Measurements from ENCODE around the gene LRRFIP1. TPM values are rescaled to one million over a fixed set of nuclear protein-coding genes. Genes with fewer than 3 reads are reported as not detected.

LRRFIP1 gene
- total and polyA plus RNA-seq, 9 of the 15 experiments (the other 6 are each of a cell fraction or from before 2014, with no cell fraction given) = 13.1 to 45.2 (median 31.3) TPM

- H3K4me3 ChIP-seq = no peak overlapping the region
- no TSS peak for BruUV-seq (replicated peaks)
- peak; percentile 67 for TF ChIP-seq ZNF24 (IDR thresholded peaks at IDR 0.05)
- TF ChIP-seq CREM (IDR thresholded peaks at IDR 0.05; ENCODE audit: low read depth) = no peak
- DNase-seq (ENCODE audit: extremely low read depth in 1 of 4, low spot score in 3 of 4) (no peak), FAIRE-seq (no peak), ATAC-seq (no peak)
- intact Hi-C loops (cut with micrococcal nuclease) = no loop called here
- H3K36me3 ChIP-seq (ENCODE audit: control insufficient read depth, insufficient read depth, low read length) = no peaks in the 10 kb centered on the region
- peaks cover 15 to 69% of the 10 kb centered on the region in 2 experiments; a peak in 3 of 5 replicates for H3K27me3 ChIP-seq (ENCODE audit: control insufficient read depth in 2 of 2, insufficient read depth in 2 of 2, low read length in 2 of 2)
- no peaks in the 10 kb centered on the region for H4K20me1 ChIP-seq (replicated peaks; ENCODE audit: control insufficient read depth, insufficient read depth, low read length)
- H3K4me1 ChIP-seq (replicated peaks in 1 of 2; ENCODE audit: control insufficient read depth in 2 of 2, insufficient read depth in 2 of 2, low read length in 2 of 2) = no peaks in the 10 kb centered on the region
- no peaks in the 10 kb centered on the region for H3K79me2 ChIP-seq (ENCODE audit: control insufficient read depth, insufficient read depth, low read length)
- in situ Hi-C loops (cut with MboI) = no loop called here
- H3K9ac ChIP-seq (ENCODE audit: insufficient read depth in 1 of 2, low read depth in 2 of 2, low read length in 2 of 2) = no peak overlapping the region
- H3K9me1 ChIP-seq (ENCODE audit: control insufficient read depth, insufficient read depth, low read length) = no peaks in the 10 kb centered on the region
- no peaks in the 10 kb centered on the region for H3K9me3 ChIP-seq (replicated peaks; ENCODE audit: control insufficient read depth, insufficient read depth, low read depth, low read length)
- H3K27ac ChIP-seq (ENCODE audit: extremely low read depth, low read depth, low read length) = no peak overlapping the region
- CTCF ChIA-PET (ENCODE audit: low intra/inter-chr PET ratio) = no interaction called here
- no peak overlapping the region for H2AFZ ChIP-seq (ENCODE audit: low read depth, low read length)
- under 1% methylated on average over 14 of the region's 14 CpGs for WGBS (ENCODE audit: insufficient coverage, low coverage, missing lambda C conversion rate)
- POLR2A ChIA-PET = no interaction called here
- H3K4me2 ChIP-seq (ENCODE audit: insufficient read depth, low read length) = no peak overlapping the region
These were observed 16.4 kb downstream of the LRRFIP1 start for GRCh38 chr2:237643582-237644380.

GRCh38 chr2:237644381-237644703, 17.0 kb downstream of the LRRFIP1 start:
- Histone ChIP-seq H3K4me1 (replicated peaks in 1 of 2; ENCODE audit: control insufficient read depth in 2 of 2, insufficient read depth in 2 of 2, low read length in 2 of 2) (no peaks in the 10 kb centered on the region), H3K4me3 (no peak overlapping the region), H3K36me3 (ENCODE audit: control insufficient read depth, insufficient read depth, low read length) (no peaks in the 10 kb centered on the region), H3K27ac (ENCODE audit: extremely low read depth, low read depth, low read length) (no peak overlapping the region), H3K79me2 (ENCODE audit: control insufficient read depth, insufficient read depth, low read length) (no peaks in the 10 kb centered on the region), H3K27me3 (ENCODE audit: control insufficient read depth in 2 of 2, insufficient read depth in 2 of 2, low read length in 2 of 2) (peaks cover 15 to 66% of the 10 kb centered on the region in 2 experiments; a peak in 3 of 5 replicates), H2AFZ (ENCODE audit: low read depth, low read length) (no peak overlapping the region), H4K20me1 (replicated peaks; ENCODE audit: control insufficient read depth, insufficient read depth, low read length) (no peaks in the 10 kb centered on the region), H3K9me1 (ENCODE audit: control insufficient read depth, insufficient read depth, low read length) (no peaks in the 10 kb centered on the region), H3K9me3 (replicated peaks; ENCODE audit: control insufficient read depth, insufficient read depth, low read depth, low read length) (no peaks in the 10 kb centered on the region), H3K9ac (ENCODE audit: insufficient read depth in 1 of 2, low read depth in 2 of 2, low read length in 2 of 2) (no peak overlapping the region), H3K4me2 (ENCODE audit: insufficient read depth, low read length) (no peak overlapping the region)
- DNase-seq (ENCODE audit: extremely low read depth in 1 of 4, low spot score in 3 of 4) (no peak), ATAC-seq (no peak), FAIRE-seq (no peak)
- 3% methylated on average over 5 of the region's 5 CpGs for WGBS (ENCODE audit: insufficient coverage, low coverage, missing lambda C conversion rate)
- BruUV-seq (replicated peaks) = no TSS peak
- intact Hi-C loops (cut with micrococcal nuclease) (no loop called here), in situ Hi-C loops (cut with MboI) (no loop called here)
- POLR2A ChIA-PET = no interaction called here
- CTCF ChIA-PET (ENCODE audit: low intra/inter-chr PET ratio) = no interaction called here
- TF ChIP-seq MAFG (tag; conservative IDR thresholded peaks at IDR 0.05) (no peak), KDM1A (IDR thresholded peaks at IDR 0.05) (no peak), KDM2B (CRISPR knock-in tag; IDR thresholded peaks at IDR 0.05) (no peak), TSHZ1 (CRISPR knock-in tag; IDR thresholded peaks at IDR 0.05) (no peak), KAT8 (IDR thresholded peaks at IDR 0.05; ENCODE audit: low read depth) (no peak), CTBP1 (IDR thresholded peaks at IDR 0.05; ENCODE audit: borderline replicate concordance) (no peak), NFE2L1 (tag; IDR thresholded peaks at IDR 0.05; ENCODE audit: borderline replicate concordance, low read depth) (no peak), ESRRA (IDR thresholded peaks at IDR 0.05; ENCODE audit: borderline replicate concordance, low read depth) (no peak), CEBPB (tag; IDR thresholded peaks at IDR 0.05) (no peak), ZNF449 (CRISPR knock-in tag; IDR thresholded peaks at IDR 0.05) (no peak)

All from K562 (cell line).